Bronchial epithelial cell (primary cell): ENCODE measurements around the gene ADGRA3. TPM values are rescaled to one million over a fixed set of nuclear protein-coding genes. Genes with fewer than 3 reads are reported as not detected.

Experiments used
- DNase-seq: peaks from one replicate; pipeline ENCODE4 v3.0.0-alpha.2; 2010; ENCODE audit warnings: low read depth
- FAIRE-seq: peaks from 2 replicates; lab custom pipeline; 2011; peaks lifted over from hg19 to GRCh38; lab: Jason Lieb, UNC
- H3K27me3 ChIP-seq: 2 replicates; pipeline ENCODE4 v1.5.1; 2011; ENCODE audit warnings: low read length; ENCODE audit not compliant: control insufficient read depth, insufficient read depth
- H3K36me3 ChIP-seq: 2 replicates; pipeline ENCODE4 v1.5.1; 2011; ENCODE audit warnings: low read length; ENCODE audit not compliant: control insufficient read depth, insufficient read depth
- H3K4me3 ChIP-seq: 2 replicates; pipeline ENCODE4 v1.5.1; 2011; ENCODE audit warnings: mild to moderate bottlenecking, low read depth, low read length, control low read depth
- total RNA-seq: library from RNA; depleted of rRNA; stranded (reverse); fragments of >200 nt; gene quantifications from 2 replicates; pipeline ENCODE4 v1.2.1, GENCODE V29; 2014
- TF ChIP-seq, protein P1 (sequence below): IDR thresholded peaks from 2 replicates; pipeline ENCODE4 v1.5.1; 2011; ENCODE audit warnings: mild to moderate bottlenecking, moderate library complexity, low read length, control low read depth, inconsistent platforms; ENCODE audit not compliant: insufficient read depth, severe bottlenecking

ADGRA3 gene
- total RNA-seq, 1 donor from 2014 or later: 34.2 TPM

DNA sequence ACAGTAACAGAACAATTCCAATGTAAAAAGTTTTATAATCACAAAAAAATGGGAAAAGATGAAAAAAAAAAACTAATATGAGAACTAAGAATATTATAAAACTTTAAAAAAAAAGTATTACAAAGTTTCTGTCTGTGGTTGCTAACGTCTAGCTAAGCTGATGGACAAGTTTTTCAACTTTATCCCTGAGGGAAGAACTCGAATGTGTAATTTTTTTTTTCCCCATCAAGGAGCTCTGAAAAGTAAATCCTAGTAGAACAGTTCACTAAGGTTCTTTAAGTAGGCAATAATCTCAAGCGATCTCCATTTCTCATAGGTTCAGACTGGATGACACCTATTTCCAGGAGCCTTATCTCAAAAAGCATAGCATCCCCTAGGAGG lies 14.2 kb downstream of the ADGRA3 start:
- peak; percentile 76 for DNase-seq
- no peaks in the 10 kb centered on the region for H3K27me3 ChIP-seq
- no peaks in the 10 kb centered on the region for H3K36me3 ChIP-seq
- TF ChIP-seq, protein P1, sequence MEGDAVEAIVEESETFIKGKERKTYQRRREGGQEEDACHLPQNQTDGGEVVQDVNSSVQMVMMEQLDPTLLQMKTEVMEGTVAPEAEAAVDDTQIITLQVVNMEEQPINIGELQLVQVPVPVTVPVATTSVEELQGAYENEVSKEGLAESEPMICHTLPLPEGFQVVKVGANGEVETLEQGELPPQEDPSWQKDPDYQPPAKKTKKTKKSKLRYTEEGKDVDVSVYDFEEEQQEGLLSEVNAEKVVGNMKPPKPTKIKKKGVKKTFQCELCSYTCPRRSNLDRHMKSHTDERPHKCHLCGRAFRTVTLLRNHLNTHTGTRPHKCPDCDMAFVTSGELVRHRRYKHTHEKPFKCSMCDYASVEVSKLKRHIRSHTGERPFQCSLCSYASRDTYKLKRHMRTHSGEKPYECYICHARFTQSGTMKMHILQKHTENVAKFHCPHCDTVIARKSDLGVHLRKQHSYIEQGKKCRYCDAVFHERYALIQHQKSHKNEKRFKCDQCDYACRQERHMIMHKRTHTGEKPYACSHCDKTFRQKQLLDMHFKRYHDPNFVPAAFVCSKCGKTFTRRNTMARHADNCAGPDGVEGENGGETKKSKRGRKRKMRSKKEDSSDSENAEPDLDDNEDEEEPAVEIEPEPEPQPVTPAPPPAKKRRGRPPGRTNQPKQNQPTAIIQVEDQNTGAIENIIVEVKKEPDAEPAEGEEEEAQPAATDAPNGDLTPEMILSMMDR: no peak
- FAIRE-seq: no peak
- no peak overlapping the region for H3K4me3 ChIP-seq

DNA sequence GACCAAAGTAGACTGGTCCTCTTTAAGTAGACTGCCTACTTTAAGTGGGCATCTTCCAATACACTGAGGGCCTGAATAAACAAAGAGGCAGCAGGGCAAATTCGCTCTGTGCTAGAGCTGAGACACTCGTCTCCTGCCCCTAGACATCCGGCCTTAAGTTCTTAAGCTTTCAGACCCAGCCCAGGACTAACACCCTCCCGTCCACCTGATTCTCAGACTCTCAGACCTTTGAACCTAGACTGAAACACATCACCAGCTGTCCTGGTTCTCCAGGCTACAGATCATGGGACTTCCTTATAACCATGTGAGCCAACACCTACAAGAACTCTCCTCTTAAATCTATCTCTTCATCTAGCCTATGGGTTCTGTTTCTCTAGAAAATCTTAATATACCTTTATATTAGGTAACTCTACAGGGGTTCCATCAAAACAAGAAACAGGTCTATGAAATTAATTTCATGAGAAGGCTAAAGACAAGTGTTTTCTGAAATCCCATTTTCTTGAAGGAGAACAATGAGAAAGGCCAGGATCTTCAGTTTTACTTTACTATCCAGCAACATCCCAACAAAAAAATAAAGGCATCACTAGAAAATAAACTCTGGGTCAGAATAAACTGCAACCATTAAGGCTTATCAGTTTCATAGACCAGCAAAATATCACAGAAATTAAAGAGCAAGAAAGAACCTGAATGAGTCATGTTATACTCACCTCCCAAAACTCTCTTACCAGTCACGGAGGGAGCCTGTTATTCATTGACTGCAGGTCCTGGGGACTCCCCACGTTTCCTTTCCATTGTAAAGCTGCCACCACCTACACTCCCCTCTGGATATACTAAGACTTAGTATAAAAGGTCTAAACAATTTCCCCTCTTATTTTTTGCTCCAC lies 14.8 kb downstream of the ADGRA3 start:
- Histone ChIP-seq H3K36me3 (no peaks in the 10 kb centered on the region), H3K27me3 (no peaks in the 10 kb centered on the region), H3K4me3 (no peak overlapping the region)
- FAIRE-seq (no peak), DNase-seq (peak; percentile 95)
- TF ChIP-seq, protein P1: no peak

DNA sequence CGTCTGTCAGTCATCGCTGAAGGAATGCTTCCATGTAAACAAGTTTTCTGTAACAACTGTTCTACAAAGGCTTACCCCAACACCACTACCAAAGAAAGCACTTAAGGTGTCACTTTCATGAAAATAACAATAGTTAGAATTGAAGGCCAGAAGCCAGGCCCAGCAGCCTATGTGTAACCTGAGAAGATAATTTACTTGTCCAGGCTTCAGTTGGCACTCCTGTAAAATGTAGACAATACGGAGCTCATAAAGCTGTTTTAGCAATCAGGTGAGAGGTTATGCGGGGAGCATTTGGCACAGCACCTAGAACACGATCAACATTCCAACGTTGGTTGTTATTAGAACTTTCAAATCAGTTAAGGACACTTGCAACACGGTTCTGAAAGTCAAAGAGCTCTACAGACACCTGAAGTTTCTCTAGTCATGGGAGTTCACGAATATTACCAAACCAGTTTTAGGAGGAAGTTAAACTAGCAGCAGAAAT lies 15.7 kb downstream of the ADGRA3 start:
- FAIRE-seq (no peak), DNase-seq (peak; percentile 64)
- no peaks in the 10 kb centered on the region for H3K36me3 ChIP-seq
- no peaks in the 10 kb centered on the region for H3K27me3 ChIP-seq
- TF ChIP-seq, protein P1: no peak
- no peak overlapping the region for H3K4me3 ChIP-seq

DNA sequence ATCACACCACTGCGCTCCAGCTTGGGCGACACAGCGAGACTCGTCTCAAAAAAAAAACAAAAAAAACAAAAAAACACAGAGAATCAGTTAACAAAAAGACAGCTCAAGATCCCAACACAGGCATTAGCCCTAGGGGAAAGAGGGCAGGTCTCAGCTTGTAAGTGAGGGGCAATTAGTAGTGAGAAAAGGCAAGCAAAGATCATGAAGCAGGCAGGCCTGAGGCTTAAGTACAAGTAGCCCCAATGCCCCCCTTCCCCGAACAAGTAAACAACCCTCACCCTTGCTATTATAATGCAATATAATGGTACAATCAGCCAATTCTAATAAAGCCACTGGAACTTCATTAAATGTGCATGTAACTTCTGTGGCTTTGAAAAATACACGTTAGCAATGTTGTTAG lies 17.0 kb downstream of the ADGRA3 start:
- Histone ChIP-seq H3K36me3 (no peaks in the 10 kb centered on the region), H3K27me3 (no peaks in the 10 kb centered on the region), H3K4me3 (no peak overlapping the region)
- DNase-seq (peak; percentile 71), FAIRE-seq (no peak)
- TF ChIP-seq, protein P1: no peak

DNA sequence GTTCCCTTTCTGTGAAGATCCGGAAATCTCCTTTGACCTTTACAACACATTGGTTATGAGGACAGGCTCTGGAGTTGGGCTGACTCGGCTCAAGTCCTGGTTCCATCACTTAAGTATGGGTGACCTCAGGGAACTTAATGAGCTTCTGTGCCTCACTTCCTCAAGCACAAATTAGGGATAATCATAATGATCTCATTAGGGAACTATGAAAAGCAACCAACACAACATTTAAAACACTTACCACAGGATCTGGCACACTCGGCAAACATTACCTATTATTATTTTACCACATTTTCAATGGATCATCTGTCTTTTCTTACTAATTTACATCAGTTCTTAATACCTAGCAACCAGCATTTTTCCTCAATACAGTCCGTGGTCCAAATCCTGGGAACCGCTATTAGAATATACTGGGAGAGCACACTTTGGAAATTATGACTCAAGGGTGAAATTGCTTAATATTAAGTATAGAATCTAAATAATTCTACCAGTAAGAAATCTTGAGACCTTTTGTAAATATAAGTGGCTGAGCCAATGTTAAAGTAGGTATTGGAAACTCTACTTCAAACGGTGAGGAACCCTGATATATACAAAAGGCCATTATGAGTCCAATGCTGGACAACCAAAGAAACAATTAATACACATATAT lies 19.6 kb downstream of the ADGRA3 start:
- Histone ChIP-seq H3K27me3 (no peaks in the 10 kb centered on the region), H3K36me3 (no peaks in the 10 kb centered on the region), H3K4me3 (no peak overlapping the region)
- no peak for DNase-seq
- TF ChIP-seq, protein P1: no peak
- FAIRE-seq: no peak
